Osteocyte (in vitro differentiated cells): ENCODE data around the gene KAT2B. TPM values are rescaled to one million over a fixed set of nuclear protein-coding genes. Genes with fewer than 3 reads are reported as not detected.

ENCODE experiments used
- DNase-seq: peaks from one replicate; pipeline ENCODE4 v3.0.0; 2021; ENCODE audit warnings: mixed read lengths; ENCODE audit not compliant: unreplicated experiment; ENCODE audit errors: extremely low spot score
- H3K27ac Mint-ChIP-seq: one replicate; pipeline ENCODE4 v1.8.0; 2021; ENCODE audit warnings: mild to moderate bottlenecking, mixed read lengths; ENCODE audit not compliant: unreplicated experiment
- H3K27me3 Mint-ChIP-seq: one replicate; pipeline ENCODE4 v1.8.0; 2021; ENCODE audit warnings: mixed read lengths; ENCODE audit not compliant: unreplicated experiment
- H3K36me3 Mint-ChIP-seq: one replicate; pipeline ENCODE4 v1.8.0; 2021; ENCODE audit warnings: mixed read lengths; ENCODE audit not compliant: unreplicated experiment
- H3K4me1 Mint-ChIP-seq: one replicate; pipeline ENCODE4 v1.8.0; 2021; ENCODE audit warnings: mixed read lengths; ENCODE audit not compliant: unreplicated experiment
- H3K4me3 Mint-ChIP-seq: one replicate; pipeline ENCODE4 v1.8.0; 2021; ENCODE audit warnings: mild to moderate bottlenecking, moderate library complexity, mixed read lengths; ENCODE audit not compliant: unreplicated experiment
- H3K9me3 Mint-ChIP-seq: one replicate; pipeline ENCODE4 v1.8.0; 2021; ENCODE audit warnings: mixed read lengths; ENCODE audit not compliant: unreplicated experiment
- total RNA-seq: library from RNA; stranded (reverse); gene quantifications from 2 replicates; pipeline ENCODE4 v1.2.1, GENCODE V29; 2021
- TF ChIP-seq, protein P1 (sequence below): fragments of 200-600 bp; sonication (generic); IDR thresholded peaks from 2 replicates; pipeline ENCODE4 v1.5.0; 2021; ENCODE audit warnings: antibody characterized with exemption, mild to moderate bottlenecking, moderate library complexity

The KAT2B gene
- total RNA-seq, 1 donor from 2014 or later = 15.7 TPM

DNA sequence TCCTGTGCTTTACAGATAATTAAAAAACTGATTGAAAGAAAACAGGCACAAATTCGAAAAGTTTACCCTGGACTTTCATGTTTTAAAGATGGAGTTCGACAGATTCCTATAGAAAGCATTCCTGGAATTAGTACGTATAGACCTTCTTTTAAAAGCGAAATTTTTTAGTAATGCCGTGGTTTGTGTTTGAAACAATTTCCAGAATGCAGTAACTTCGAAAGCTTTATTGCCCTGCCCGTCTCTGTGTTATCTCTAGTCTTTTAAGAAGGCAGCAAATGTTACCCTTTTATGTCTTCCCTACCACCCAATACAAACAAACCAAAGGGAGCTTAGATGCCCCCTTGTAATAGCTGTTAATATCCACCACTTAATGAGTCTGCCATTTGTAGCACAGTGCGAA, 106.1 kb downstream of the KAT2B start:
- no peaks in the 10 kb centered on the region for H3K9me3 Mint-ChIP-seq
- peaks cover 6% of the 10 kb centered on the region for H3K4me1 Mint-ChIP-seq
- H3K27ac Mint-ChIP-seq = no peak overlapping the region
- no peaks in the 10 kb centered on the region for H3K27me3 Mint-ChIP-seq
- DNase-seq = no peak
- TF ChIP-seq, protein P1, sequence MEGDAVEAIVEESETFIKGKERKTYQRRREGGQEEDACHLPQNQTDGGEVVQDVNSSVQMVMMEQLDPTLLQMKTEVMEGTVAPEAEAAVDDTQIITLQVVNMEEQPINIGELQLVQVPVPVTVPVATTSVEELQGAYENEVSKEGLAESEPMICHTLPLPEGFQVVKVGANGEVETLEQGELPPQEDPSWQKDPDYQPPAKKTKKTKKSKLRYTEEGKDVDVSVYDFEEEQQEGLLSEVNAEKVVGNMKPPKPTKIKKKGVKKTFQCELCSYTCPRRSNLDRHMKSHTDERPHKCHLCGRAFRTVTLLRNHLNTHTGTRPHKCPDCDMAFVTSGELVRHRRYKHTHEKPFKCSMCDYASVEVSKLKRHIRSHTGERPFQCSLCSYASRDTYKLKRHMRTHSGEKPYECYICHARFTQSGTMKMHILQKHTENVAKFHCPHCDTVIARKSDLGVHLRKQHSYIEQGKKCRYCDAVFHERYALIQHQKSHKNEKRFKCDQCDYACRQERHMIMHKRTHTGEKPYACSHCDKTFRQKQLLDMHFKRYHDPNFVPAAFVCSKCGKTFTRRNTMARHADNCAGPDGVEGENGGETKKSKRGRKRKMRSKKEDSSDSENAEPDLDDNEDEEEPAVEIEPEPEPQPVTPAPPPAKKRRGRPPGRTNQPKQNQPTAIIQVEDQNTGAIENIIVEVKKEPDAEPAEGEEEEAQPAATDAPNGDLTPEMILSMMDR = no peak
- H3K36me3 Mint-ChIP-seq = peaks cover 24% of the 10 kb centered on the region
- no peak overlapping the region for H3K4me3 Mint-ChIP-seq

DNA sequence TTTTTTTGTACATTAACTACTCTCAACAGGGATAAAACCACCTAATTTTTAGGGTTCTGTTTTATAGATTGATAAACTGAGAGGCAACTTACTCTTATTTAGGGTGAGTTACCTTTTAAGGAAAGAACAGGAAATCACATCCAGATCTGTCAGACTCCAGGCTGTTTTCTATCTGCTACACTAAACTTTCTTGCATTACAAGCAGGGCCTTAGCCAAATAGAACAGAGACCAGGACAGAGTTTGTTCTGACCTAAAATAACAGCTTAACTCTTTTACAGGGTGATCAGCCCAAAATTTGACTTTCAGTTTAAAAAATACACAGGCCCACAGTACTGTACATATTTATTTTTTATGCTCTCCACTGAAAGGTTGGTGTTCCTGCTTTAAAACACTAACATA, 107.1 kb downstream of the KAT2B start:
- no peaks in the 10 kb centered on the region for H3K9me3 Mint-ChIP-seq
- H3K4me3 Mint-ChIP-seq = no peak overlapping the region
- peaks cover 4% of the 10 kb centered on the region for H3K4me1 Mint-ChIP-seq
- no peak for DNase-seq
- H3K27ac Mint-ChIP-seq = no peak overlapping the region
- peaks cover 25% of the 10 kb centered on the region for H3K36me3 Mint-ChIP-seq
- TF ChIP-seq, protein P1 = no peak
- no peaks in the 10 kb centered on the region for H3K27me3 Mint-ChIP-seq

DNA sequence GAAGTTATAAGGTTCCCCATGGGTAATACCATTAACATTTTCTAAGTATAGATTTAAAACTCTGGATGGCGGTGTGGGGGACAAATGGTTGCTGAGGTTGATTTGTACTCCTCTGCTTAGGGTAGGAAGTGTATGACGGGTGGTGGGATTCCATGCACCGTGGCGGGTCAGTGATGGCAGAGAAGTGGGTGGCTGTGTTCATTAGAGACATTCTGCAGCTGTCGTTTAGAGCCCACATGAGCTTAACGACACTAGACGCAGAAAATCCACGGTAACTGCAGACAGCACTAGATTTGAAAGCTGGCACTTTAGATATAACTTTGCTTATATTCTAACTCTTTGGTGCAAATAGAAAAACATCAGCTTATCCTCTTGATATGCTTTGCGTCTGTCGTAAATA, 108.2 kb downstream of the KAT2B start:
- Mint-ChIP-seq H3K27ac (no peak overlapping the region), H3K27me3 (no peaks in the 10 kb centered on the region), H3K9me3 (no peaks in the 10 kb centered on the region), H3K4me1 (peaks cover 4% of the 10 kb centered on the region), H3K36me3 (peaks cover 19% of the 10 kb centered on the region), H3K4me3 (no peak overlapping the region)
- TF ChIP-seq, protein P1 = no peak
- no peak for DNase-seq

DNA sequence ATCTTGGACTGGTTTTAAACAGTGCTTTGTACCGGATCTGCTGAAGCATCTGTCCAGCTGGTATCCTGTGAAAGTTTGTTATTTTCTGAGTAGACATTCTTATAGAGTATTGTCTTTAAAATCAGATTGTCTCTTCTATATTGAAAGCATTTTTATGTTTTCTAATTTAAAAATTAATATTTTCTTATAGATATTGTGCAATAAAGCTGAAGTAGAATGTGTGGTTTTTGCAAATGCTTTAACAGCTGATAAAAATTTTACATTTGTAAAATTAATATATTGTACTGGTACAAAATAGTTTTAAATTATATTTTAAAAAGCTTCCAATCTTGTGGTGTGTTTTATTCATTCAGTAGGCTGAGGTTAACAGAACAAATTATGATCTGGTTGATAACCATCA, 113.8 kb downstream of the KAT2B start:
- DNase-seq = no peak
- Mint-ChIP-seq H3K4me1 (no peaks in the 10 kb centered on the region), H3K9me3 (no peaks in the 10 kb centered on the region), H3K27ac (no peak overlapping the region), H3K36me3 (peaks cover 17% of the 10 kb centered on the region), H3K27me3 (no peaks in the 10 kb centered on the region), H3K4me3 (no peak overlapping the region)
- TF ChIP-seq, protein P1 = no peak

DNA sequence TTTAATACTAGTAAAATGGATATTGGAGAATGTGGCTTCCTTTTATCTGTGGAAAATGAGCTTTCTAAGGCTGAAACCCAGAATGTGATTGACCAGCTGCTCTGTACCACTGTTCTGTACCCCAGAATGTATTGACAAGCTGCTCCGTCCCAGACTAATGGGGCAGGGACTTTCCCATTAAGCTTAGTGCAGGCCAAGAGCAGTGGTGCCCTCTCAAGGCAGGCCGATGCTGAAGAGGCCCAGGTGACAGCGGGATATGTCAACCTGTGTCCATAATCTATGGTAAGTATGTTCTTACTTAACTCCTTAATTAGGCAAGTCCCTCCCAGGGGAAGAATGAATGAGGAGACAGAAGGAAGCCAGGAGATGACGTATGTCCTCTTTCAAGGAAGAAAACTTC, 114.7 kb downstream of the KAT2B start:
- no peaks in the 10 kb centered on the region for H3K27me3 Mint-ChIP-seq
- no peak overlapping the region for H3K27ac Mint-ChIP-seq
- peaks cover 16% of the 10 kb centered on the region for H3K36me3 Mint-ChIP-seq
- DNase-seq = no peak
- H3K4me1 Mint-ChIP-seq = no peaks in the 10 kb centered on the region
- H3K9me3 Mint-ChIP-seq = no peaks in the 10 kb centered on the region
- H3K4me3 Mint-ChIP-seq = no peak overlapping the region
- TF ChIP-seq, protein P1 = no peak
